NCI-H1694 treated with DMSO at 0.1 percent for 48 hours (cell line): Measurements from ENCODE around the gene DGKI.
"Not testable (repeated sequence)": the region's sequence is repeated elsewhere in the genome, so short reads cannot be mapped to it uniquely, and the experiment has no call there.

ENCODE experiments used
- DNase-seq: peaks from one replicate; lab custom pipeline; 2025; lab: John Stamatoyannopoulos, UW

DGKI gene

DNA sequence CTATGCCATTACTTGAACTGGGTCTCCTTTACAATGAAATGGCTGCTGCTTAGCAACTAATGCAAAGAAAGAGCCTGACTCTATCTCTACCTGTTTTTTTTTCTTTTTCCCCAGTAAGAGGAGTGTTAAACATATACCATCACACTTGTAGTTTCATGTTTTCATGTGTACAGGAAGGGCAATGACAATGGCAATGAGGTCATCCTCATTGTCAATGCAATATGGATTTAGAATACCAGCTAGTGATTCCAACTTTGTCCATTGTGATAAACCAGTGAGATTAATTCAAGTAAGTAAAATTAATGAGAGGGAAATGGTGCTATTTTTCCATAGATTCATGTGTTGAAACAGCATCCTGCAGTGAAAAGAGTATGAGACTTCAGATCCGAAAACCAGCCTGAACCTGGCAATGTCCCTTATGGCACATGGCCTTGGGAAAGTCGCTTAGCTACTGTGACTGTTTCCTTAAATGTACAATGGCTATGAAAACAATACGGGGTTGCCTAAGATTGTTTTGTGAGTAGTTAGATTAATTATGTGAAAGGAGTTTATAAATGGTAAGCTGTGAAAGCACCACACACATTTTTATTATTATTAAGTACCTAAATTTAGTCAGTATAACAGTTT lies 11.2 kb downstream of the DGKI start:
- no peak for DNase-seq

DNA sequence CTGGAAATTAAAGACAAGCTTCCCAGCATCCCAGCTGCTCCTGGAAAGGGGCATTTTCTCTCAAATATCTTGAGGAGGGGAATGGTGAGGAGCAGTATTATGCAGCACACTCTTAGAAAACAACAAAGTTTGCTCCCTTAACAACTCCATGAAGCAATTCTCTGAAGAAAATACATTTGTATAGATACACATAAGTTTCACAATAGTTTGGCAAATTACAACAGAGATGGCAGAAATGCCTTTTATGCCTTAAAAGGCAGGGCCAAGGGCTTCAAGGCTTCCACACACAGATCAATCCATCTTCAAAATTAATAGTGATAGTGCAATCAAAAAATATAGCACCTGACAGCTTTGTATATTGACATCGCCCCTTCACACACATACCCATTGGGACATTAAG lies 12.2 kb downstream of the DGKI start:
- DNase-seq, result no peak

DNA sequence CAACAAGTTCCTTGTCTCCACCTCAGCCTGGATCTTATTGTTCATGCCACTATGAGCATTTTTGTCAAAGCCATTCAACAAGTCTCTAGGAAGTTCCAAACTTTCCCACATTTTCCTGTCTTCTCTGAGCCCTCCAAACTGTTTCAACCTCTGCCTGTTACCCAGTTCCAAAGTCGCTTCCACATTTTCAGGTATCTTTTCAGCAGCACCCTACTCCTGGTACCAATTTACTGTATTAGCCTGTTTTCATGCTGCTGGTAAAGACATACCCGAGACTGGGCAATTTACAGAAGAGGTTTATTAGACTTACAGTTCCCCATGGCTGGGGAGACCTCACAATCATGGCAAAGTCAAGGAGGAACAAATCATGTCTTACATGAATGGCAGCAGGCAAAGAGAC lies 13.8 kb downstream of the DGKI start:
- not testable (repeated sequence) for DNase-seq

GRCh38 chr7:137832382-137832781 lies 14.4 kb downstream of the DGKI start:
- DNase-seq, result no peak

GRCh38 chr7:137831555-137831954 lies 15.2 kb downstream of the DGKI start:
- not testable (repeated sequence) for DNase-seq

DNA sequence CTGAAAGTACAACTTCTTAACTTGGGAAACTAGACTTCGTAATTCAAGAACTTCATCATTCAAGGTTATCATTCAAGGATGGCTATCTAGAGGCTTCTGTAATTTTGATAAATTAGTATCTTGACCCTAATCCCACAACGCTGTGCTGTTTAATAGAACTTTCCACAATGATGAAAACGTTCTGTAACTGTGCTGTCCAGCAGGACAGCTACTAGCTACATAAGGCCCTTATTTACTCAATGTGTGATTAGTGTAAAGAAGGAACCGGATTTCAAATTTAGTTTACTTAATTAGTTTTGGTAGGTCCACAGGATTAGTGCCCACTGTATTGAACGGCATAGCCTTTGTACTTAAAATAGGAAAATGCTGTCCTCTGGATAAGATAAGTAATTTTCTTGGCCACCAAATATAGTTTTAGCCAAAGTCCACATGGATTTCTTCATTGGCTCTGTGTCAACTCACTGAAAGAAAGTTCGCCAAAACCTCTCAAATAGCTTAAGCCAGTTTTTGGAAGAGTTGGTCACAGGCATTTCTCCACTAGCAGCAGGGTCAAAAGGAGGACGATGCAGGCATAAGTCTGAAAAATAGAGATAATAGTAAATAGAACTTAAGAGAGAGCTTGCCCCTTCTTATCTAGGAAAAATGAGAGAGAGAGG lies 17.3 kb downstream of the DGKI start:
- no peak for DNase-seq

- DNase-seq, result no peak
Observed at GRCh38 chr7:137828456-137828855, 18.3 kb downstream of the DGKI start.

GRCh38 chr7:137825489-137825888 lies 21.3 kb downstream of the DGKI start:
- no peak for DNase-seq

DNA sequence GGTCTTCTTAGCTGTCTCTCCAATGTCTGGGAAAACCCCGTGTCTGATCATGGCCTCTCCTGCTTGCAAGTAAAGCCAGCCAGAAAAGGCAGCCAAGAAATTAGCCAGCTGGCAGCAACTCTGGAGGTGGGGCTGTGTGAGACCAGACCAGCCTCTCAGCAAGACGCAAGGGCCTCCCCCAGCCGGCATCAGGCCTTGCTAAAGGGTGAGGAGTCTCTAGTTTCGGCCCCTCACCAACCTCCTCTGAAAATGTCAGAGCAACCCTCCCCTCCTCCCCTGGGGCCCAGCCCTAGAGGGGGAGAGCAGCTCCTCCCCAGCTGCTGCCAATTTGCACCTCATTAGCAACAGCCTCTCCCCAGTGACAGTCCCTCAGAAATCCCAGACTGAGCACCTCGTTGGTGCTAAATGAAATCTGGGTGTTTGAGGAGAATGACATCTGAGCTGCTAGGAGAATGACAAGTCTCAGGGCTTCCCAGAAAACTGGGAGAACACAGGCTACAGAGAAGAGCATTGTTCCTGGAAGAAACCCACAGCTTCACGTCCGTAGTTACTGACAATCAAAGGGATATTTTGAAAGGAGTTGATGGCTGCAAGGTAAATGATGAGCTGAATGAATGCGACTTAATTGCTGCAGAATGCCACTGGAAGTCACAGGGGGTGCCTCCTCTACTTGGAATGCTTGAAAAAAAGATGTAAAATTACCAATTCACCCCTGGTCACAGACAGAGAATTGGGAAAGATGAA lies 25.9 kb downstream of the DGKI start:
- no peak for DNase-seq

- no peak for DNase-seq
Observed at GRCh38 chr7:137820156-137820555, 26.6 kb downstream of the DGKI start.

GRCh38 chr7:137818036-137818435 lies 28.7 kb downstream of the DGKI start:
- no peak for DNase-seq

DNA sequence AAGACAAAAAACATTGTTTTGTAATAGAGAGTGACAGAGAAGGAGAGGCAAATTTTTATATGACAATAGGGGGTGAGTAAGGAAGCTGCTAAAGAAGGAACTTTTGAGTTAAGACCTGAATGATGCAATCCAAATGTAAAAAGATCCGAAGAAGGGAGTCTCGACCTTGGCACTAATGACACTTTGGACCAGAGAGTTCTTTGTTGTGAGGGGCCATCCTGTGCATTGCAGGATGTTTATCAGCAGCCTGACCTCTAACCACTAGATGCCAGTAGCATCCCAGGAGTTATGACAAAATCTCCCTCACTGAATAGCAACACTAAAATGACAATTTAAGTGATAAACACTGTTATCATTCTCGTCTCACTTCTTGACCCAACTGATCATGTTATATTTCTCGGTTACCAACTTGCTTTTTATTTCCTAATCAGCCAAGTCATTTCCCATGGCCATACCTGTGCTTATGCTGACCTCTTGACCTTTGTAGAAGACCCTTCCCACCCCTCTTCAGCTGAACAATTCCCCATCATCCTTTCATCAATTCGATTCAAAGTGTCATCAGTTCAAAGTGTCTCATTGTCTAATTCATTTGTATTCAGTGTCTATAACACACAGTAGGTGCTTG lies 30.0 kb downstream of the DGKI start:
- no peak for DNase-seq

- no peak for DNase-seq
Observed at GRCh38 chr7:137813541-137813940, 33.2 kb downstream of the DGKI start.

DNA sequence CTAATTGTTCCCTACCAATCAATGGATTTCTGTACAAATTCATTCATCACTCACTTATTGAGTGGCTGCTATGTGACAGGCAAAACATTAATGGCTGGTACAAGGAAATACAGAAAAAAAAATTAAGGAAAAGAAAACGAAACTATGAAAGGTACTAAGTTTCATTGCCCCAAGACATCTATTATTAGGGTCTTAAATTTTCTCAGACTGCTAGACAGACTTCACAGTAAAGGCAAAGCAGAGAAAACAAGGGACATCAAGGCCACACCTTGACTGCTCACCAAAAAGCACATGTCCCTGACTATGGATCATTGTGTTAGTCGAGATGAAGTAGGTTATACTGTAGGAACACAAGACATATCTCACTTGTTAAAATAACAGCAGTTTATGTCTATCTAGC lies 36.5 kb downstream of the DGKI start:
- DNase-seq, result no peak

DNA sequence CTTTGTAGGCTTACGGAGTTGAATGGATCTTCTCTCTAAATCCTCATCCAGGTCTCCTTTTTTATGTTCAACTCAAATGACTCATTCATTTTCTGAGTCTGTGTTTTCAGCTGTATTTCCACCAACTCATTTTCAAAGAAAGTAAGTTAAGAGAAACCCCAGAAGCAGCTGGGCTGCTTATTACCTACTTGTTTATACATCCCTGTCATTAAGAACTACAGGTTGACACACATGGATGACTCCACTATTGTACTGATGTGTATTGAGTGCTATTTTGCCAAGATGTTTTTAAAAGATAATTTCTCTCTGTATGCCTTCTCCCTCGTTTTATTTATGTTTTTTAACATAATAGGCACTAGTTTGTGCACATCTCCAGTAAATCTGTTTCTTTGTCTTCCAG lies 41.9 kb downstream of the DGKI start:
- DNase-seq, result no peak

DNA sequence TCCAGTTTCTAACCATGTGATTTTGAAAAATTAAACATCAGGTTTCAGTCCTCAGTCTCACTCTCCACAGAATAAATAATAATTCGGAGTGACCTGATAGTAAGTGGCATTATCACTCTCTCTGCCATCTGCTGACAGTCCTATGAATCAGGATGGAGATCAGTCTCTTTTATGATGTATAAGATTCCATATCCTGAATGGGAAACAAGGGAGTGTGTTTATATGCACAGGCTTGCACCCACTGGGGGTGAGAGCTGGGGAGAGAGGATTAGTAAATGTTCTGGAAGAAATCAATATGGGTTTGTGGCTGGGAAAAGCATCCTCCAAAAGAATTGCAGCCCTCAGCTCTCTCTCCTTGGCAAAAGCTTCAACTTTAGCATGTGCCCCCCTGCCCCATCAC lies 45.3 kb downstream of the DGKI start:
- no peak for DNase-seq

GRCh38 chr7:137801003-137801402 lies 45.8 kb downstream of the DGKI start:
- no peak for DNase-seq

GRCh38 chr7:137798073-137798763 lies 48.6 kb downstream of the DGKI start:
- no peak for DNase-seq

GRCh38 chr7:137795211-137795610 lies 51.6 kb downstream of the DGKI start:
- DNase-seq, result no peak

DNA sequence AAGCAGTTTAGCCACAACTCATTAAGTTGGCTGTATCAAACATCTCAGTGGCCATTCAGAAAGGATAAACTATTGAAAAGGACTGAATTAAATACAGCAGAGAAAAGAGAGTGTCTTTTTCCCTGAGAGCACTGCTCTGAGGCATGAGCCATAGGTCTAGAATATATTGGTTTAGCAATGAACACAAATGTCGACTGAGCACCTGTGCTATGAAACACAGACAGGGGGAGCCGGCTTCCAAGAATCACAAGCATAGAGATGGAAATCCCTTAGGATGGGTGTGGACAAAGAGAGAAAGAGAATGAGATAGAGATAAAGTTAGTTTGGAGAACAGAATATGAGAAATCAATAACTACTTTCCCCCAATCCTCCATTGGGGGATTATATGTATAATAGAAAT lies 54.8 kb downstream of the DGKI start:
- DNase-seq, result no peak

DNA sequence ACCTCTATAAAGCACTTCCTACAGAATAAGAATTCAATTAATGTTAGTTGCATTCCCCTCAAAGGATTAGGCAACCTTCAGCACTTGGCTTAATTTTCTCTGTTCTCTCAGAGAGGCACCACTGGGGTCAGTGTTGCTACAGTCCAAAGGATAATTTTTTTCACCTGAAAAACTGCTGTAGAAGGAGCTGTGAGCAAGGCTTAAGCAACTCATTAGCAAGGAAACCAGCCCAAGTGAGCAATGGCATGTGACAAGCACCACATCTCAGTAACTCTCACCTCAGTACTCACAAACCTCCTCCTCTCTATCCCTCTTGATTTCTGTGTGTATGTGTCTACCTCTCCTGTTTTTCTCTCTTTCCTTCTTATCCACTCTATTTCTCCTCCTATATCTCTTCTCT lies 55.9 kb downstream of the DGKI start:
- no peak for DNase-seq

GRCh38 chr7:137789215-137789882 lies 57.4 kb downstream of the DGKI start:
- DNase-seq, result no peak
